Progenitor cell of endocrine pancreas (in vitro differentiated cells): Measurements from ENCODE around the gene DDX59. TPM values are rescaled to one million over a fixed set of nuclear protein-coding genes. Genes with fewer than 3 reads are reported as not detected.

Source experiments
- DNase-seq: peaks from one replicate; pipeline ENCODE4 v3.0.0; 2021; ENCODE audit warnings: low spot score; ENCODE audit not compliant: unreplicated experiment
- H3K27ac Mint-ChIP-seq: 2 replicates; pipeline ENCODE4 v1.8.0; 2021; ENCODE audit warnings: mild to moderate bottlenecking, moderate library complexity, mixed read lengths
- H3K27me3 Mint-ChIP-seq: 2 replicates; pipeline ENCODE4 v1.8.0; 2021; ENCODE audit warnings: mixed read lengths
- H3K36me3 Mint-ChIP-seq: 2 replicates; pipeline ENCODE4 v1.8.0; 2022; ENCODE audit warnings: mixed read lengths; ENCODE audit not compliant: insufficient read depth
- H3K4me1 Mint-ChIP-seq: 2 replicates; pipeline ENCODE4 v1.8.0; 2021; ENCODE audit warnings: low read depth, mixed read lengths
- H3K4me3 Mint-ChIP-seq: 2 replicates; pipeline ENCODE4 v1.8.0; 2021; ENCODE audit warnings: low read depth, mild to moderate bottlenecking, moderate library complexity, mixed read lengths
- H3K9me3 Mint-ChIP-seq: 2 replicates; pipeline ENCODE4 v1.8.0; 2021; ENCODE audit warnings: low read depth, mixed read lengths
- CTCF ChIP-seq: fragments of 200-600 bp; sonication (generic); IDR thresholded peaks from one replicate; pipeline ENCODE4 v1.5.0; 2021; ENCODE audit warnings: antibody characterized with exemption, mild to moderate bottlenecking; ENCODE audit not compliant: unreplicated experiment
- total RNA-seq: library from RNA; stranded (reverse); gene quantifications from 2 replicates; pipeline ENCODE4 v1.2.1, GENCODE V29; 2021

Gene DDX59
- total RNA-seq, 1 donor from 2014 or later = 19.2 TPM

- H3K36me3 Mint-ChIP-seq = no peaks in the 10 kb centered on the region
These were observed 11.5 kb upstream of the DDX59 start for GRCh38 chr1:200681231-200681630.

GRCh38 chr1:200676829-200677228 lies 7.1 kb upstream of the DDX59 start:
- H3K9me3 Mint-ChIP-seq = no peaks in the 10 kb centered on the region
- H3K4me1 Mint-ChIP-seq = peaks cover 8% of the 10 kb centered on the region
- DNase-seq = no peak
- peak overlapping the region; percentile 50 for H3K27ac Mint-ChIP-seq
- no peak for TF ChIP-seq CTCF
- no peaks in the 10 kb centered on the region for H3K36me3 Mint-ChIP-seq
- no peak overlapping the region for H3K4me3 Mint-ChIP-seq
- no peaks in the 10 kb centered on the region for H3K27me3 Mint-ChIP-seq

More at GRCh38 chr1:200681231-200681630, 11.5 kb upstream of the DDX59 start:
- no peaks in the 10 kb centered on the region for H3K27me3 Mint-ChIP-seq
- no peak overlapping the region for H3K4me3 Mint-ChIP-seq
- TF ChIP-seq CTCF = no peak
- DNase-seq = no peak
- no peak overlapping the region for H3K27ac Mint-ChIP-seq
- peaks cover 2% of the 10 kb centered on the region for H3K4me1 Mint-ChIP-seq
- H3K9me3 Mint-ChIP-seq = no peaks in the 10 kb centered on the region

GRCh38 chr1:200675588-200675852 lies 5.8 kb upstream of the DDX59 start:
- DNase-seq = no peak
- Mint-ChIP-seq H3K36me3 (no peaks in the 10 kb centered on the region), H3K4me3 (no peak overlapping the region), H3K9me3 (no peaks in the 10 kb centered on the region), H3K4me1 (peaks cover 12% of the 10 kb centered on the region), H3K27ac (no peak overlapping the region), H3K27me3 (no peaks in the 10 kb centered on the region)
- no peak for TF ChIP-seq CTCF

GRCh38 chr1:200674838-200675587 lies 5.3 kb upstream of the DDX59 start:
- H3K4me1 Mint-ChIP-seq = peaks cover 14% of the 10 kb centered on the region
- H3K36me3 Mint-ChIP-seq = no peaks in the 10 kb centered on the region
- DNase-seq = no peak
- no peaks in the 10 kb centered on the region for H3K27me3 Mint-ChIP-seq
- H3K27ac Mint-ChIP-seq = no peak overlapping the region
- TF ChIP-seq CTCF = no peak
- H3K4me3 Mint-ChIP-seq = no peak overlapping the region
- no peaks in the 10 kb centered on the region for H3K9me3 Mint-ChIP-seq

- no peak overlapping the region for H3K27ac Mint-ChIP-seq
- H3K36me3 Mint-ChIP-seq = no peaks in the 10 kb centered on the region
- H3K4me1 Mint-ChIP-seq = peaks cover 15% of the 10 kb centered on the region
- no peaks in the 10 kb centered on the region for H3K9me3 Mint-ChIP-seq
- H3K27me3 Mint-ChIP-seq = no peaks in the 10 kb centered on the region
- no peak overlapping the region for H3K4me3 Mint-ChIP-seq
- DNase-seq = no peak
- TF ChIP-seq CTCF = no peak
These were observed 4.5 kb upstream of the DDX59 start for GRCh38 chr1:200673952-200674823.
